H1 (cell line): ENCODE data around the gene ASTL. TPM values are rescaled to one million over a fixed set of nuclear protein-coding genes. Genes with fewer than 3 reads are reported as not detected.

Experiments
- CTCF ChIA-PET: fragments of 300-600 bp; sonication (Branson Sonifier 250); formaldehyde crosslinking; loops from one replicate; lab custom pipeline; 2021; ENCODE audit not compliant: partially characterized antibody; lab: Charles Lee
- POLR2A ChIA-PET: fragments of 300-600 bp; sonication (Branson Sonifier 250); formaldehyde crosslinking; loops from one replicate; lab custom pipeline; 2021; ENCODE audit warnings: inconsistent platforms; ENCODE audit not compliant: partially characterized antibody; lab: Charles Lee
- DNase-seq, 2 experiments: peaks; one replicate each; pipeline versions ENCODE4 v3.0.0 to v3.0.0-alpha.2; 2010 to 2022; ENCODE audit warnings: low spot score in 2 of 2, low read depth in 1 of 2, mixed read lengths in 1 of 2
- FAIRE-seq: peaks from 2 replicates; lab custom pipeline; 2011; peaks lifted over from hg19 to GRCh38; lab: Jason Lieb, UNC
- H2AFZ ChIP-seq: 2 replicates; pipeline ENCODE4 v1.8.1; 2012; ENCODE audit warnings: low read length, inconsistent platforms
- H2AK5ac ChIP-seq: 2 replicates; pipeline ENCODE4 v1.6.1; 2013; ENCODE audit warnings: low read depth, low read length
- H2BK120ac ChIP-seq: replicated peaks from 2 replicates; pipeline ENCODE3; 2013; ENCODE audit warnings: low read depth, low read length, inconsistent platforms
- H2BK12ac ChIP-seq: 2 replicates; pipeline ENCODE4 v1.6.1; 2013; ENCODE audit warnings: low read depth, low read length
- H2BK15ac ChIP-seq: 2 replicates; pipeline ENCODE4 v1.6.1; 2013; ENCODE audit warnings: low read length
- H2BK20ac ChIP-seq: 2 replicates; pipeline ENCODE4 v1.6.1; 2013; ENCODE audit warnings: low read length
- H2BK5ac ChIP-seq: 2 replicates; pipeline ENCODE4 v1.6.1; 2013; ENCODE audit warnings: low read depth, low read length
- H3K14ac ChIP-seq: 2 replicates; pipeline ENCODE4 v1.6.1; 2013; ENCODE audit warnings: inconsistent platforms; ENCODE audit not compliant: insufficient read length
- H3K18ac ChIP-seq: 2 replicates; pipeline ENCODE4 v1.6.1; 2013; ENCODE audit warnings: low read length; ENCODE audit errors: extremely low read depth
- H3K23ac ChIP-seq: 2 replicates; pipeline ENCODE4 v1.6.1; 2013; ENCODE audit warnings: inconsistent platforms; ENCODE audit not compliant: insufficient read length
- H3K23me2 ChIP-seq: 2 replicates; pipeline ENCODE4 v1.6.1; 2013; ENCODE audit warnings: low read depth, low read length
- H3K27ac ChIP-seq: 2 replicates; pipeline ENCODE4 v1.6.1; 2011; ENCODE audit warnings: low read depth, low read length, inconsistent platforms
- H3K27me3 ChIP-seq, 4 experiments: replicated peaks in 1 of 4; 1 replicate in 1 of 4; 2 replicates in 3 of 4; pipeline versions ENCODE4 v1.6.1 to v1.8.1; 2011 to 2013; ENCODE audit warnings: low read length in 3 of 4, mild to moderate bottlenecking in 3 of 4, inconsistent platforms in 2 of 4, mixed read lengths in 2 of 4, moderate library complexity in 1 of 4; ENCODE audit not compliant: control insufficient read depth in 3 of 4, insufficient read depth in 3 of 4; ENCODE audit errors: extremely low read depth in 1 of 4
- H3K36me3 ChIP-seq, 4 experiments: 2 replicates each; pipeline versions ENCODE4 v1.6.1 to v1.8.1; 2011 to 2013; ENCODE audit warnings: mild to moderate bottlenecking in 4 of 4, low read length in 3 of 4, moderate library complexity in 2 of 4, control low read depth in 1 of 4, inconsistent platforms in 1 of 4; ENCODE audit not compliant: insufficient read depth in 4 of 4, control insufficient read depth in 2 of 4
- H3K4ac ChIP-seq: replicated peaks from 2 replicates; pipeline ENCODE3; 2013; ENCODE audit warnings: low read length, low read depth, mixed read lengths, inconsistent platforms; ENCODE audit not compliant: insufficient read length
- H3K4me1 ChIP-seq, 4 experiments: replicated peaks in 1 of 4; 1 replicate in 1 of 4; 2 replicates in 3 of 4; pipeline versions ENCODE4 v1.6.1 to v1.8.1; 2011 to 2013; ENCODE audit warnings: low read length in 3 of 4, inconsistent platforms in 2 of 4, mixed read lengths in 1 of 4; ENCODE audit not compliant: insufficient read depth in 4 of 4, control insufficient read depth in 3 of 4
- H3K4me2 ChIP-seq, 2 experiments: 2 replicates each; pipeline versions ENCODE4 v1.6.1 to v1.8.1; 2011 to 2013; ENCODE audit warnings: low read depth in 2 of 2, low read length in 2 of 2, control low read depth in 1 of 2, inconsistent platforms in 1 of 2, mild to moderate bottlenecking in 1 of 2; ENCODE audit not compliant: insufficient read depth in 1 of 2
- H3K4me3 ChIP-seq, 4 experiments: fragments of 200-600, 300-600 bp in 1 of 4; sonication (generic), shearing (Covaris generic), sonication (Bioruptor Twin) in 1 of 4; 2 replicates each; pipeline versions ENCODE4 v1.5.1 to v1.8.1; 2011 to 2016; ENCODE audit warnings: low read length in 4 of 4, low read depth in 3 of 4, control low read depth in 2 of 4, inconsistent platforms in 2 of 4, mild to moderate bottlenecking in 2 of 4, mixed read lengths in 1 of 4, moderate library complexity in 1 of 4; ENCODE audit not compliant: insufficient read depth in 2 of 4; ENCODE audit errors: extremely low read depth in 1 of 4
- H3K56ac ChIP-seq: replicated peaks from 2 replicates; pipeline ENCODE3; 2013; ENCODE audit warnings: low read depth, mild to moderate bottlenecking, mixed read lengths, low read length, inconsistent platforms; ENCODE audit not compliant: insufficient read length
- H3K79me1 ChIP-seq: 2 replicates; pipeline ENCODE4 v1.6.1; 2013; ENCODE audit warnings: low read depth, low read length, control low read depth
- H3K79me2 ChIP-seq, 2 experiments: 2 replicates each; pipeline versions ENCODE4 v1.6.1 to v1.8.1; 2012 to 2013; ENCODE audit warnings: low read length in 2 of 2, mild to moderate bottlenecking in 2 of 2, inconsistent platforms in 1 of 2; ENCODE audit not compliant: insufficient read depth in 2 of 2, control insufficient read depth in 1 of 2
- H3K9ac ChIP-seq, 4 experiments: replicated peaks in 1 of 4; 1 replicate in 1 of 4; 2 replicates in 3 of 4; pipeline versions ENCODE4 v1.6.1 to v1.8.1; 2011 to 2013; ENCODE audit warnings: low read depth in 3 of 4, low read length in 3 of 4, control low read depth in 2 of 4, mild to moderate bottlenecking in 2 of 4, moderate library complexity in 2 of 4, inconsistent platforms in 1 of 4; ENCODE audit errors: extremely low read depth in 1 of 4
- H3K9me3 ChIP-seq, 2 experiments: 2 replicates each; pipeline versions ENCODE4 v1.6.1 to v1.8.1; 2012 to 2013; ENCODE audit warnings: mild to moderate bottlenecking in 2 of 2, moderate library complexity in 2 of 2, control low read depth in 1 of 2, inconsistent platforms in 1 of 2, low read depth in 1 of 2, low read length in 1 of 2, mixed read lengths in 1 of 2; ENCODE audit not compliant: insufficient read depth in 2 of 2
- H4K20me1 ChIP-seq, 2 experiments: replicated peaks in 1 of 2; 2 replicates each; pipeline versions ENCODE3 to v1.8.1; 2011 to 2013; ENCODE audit warnings: inconsistent platforms in 2 of 2, low read length in 2 of 2, mild to moderate bottlenecking in 1 of 2; ENCODE audit not compliant: insufficient read depth in 2 of 2, control insufficient read depth in 1 of 2
- H4K5ac ChIP-seq: 2 replicates; pipeline ENCODE4 v1.6.1; 2013; ENCODE audit warnings: low read length, low read depth, mixed read lengths, inconsistent platforms; ENCODE audit not compliant: insufficient read length
- H4K8ac ChIP-seq: 2 replicates; pipeline ENCODE4 v1.8.0; 2013; ENCODE audit warnings: mild to moderate bottlenecking, moderate library complexity, low read length, inconsistent platforms; ENCODE audit not compliant: insufficient read depth; ENCODE audit errors: extremely low read depth
- H4K91ac ChIP-seq: replicated peaks from 2 replicates; pipeline ENCODE3; 2013; ENCODE audit warnings: low read length, mixed read lengths, inconsistent platforms; ENCODE audit not compliant: insufficient read length
- ASH2L ChIP-seq: fragments of 200-600, 300-600 bp; sonication (generic); IDR thresholded peaks from one replicate; pipeline ENCODE4 v1.7.1; 2017; ENCODE audit warnings: low read length
- ATF3 ChIP-seq: IDR thresholded peaks from 2 replicates; pipeline ENCODE4 v1.6.1; 2011; ENCODE audit warnings: low read depth, mild to moderate bottlenecking, low read length; ENCODE audit not compliant: insufficient read depth
- CBX5 ChIP-seq: fragments of 300-800, 300-1000 bp; sonication (generic); IDR thresholded peaks from 2 replicates; pipeline ENCODE4 v1.7.1; 2016; ENCODE audit warnings: antibody characterized with exemption, low read length, low read depth
- CEBPB ChIP-seq: IDR thresholded peaks from 2 replicates; pipeline ENCODE4 v1.6.1; 2012; ENCODE audit warnings: low read depth, low read length
- CTBP2 ChIP-seq: IDR thresholded peaks from 2 replicates; pipeline ENCODE4 v1.7.0; 2011; ENCODE audit warnings: borderline replicate concordance, mild to moderate bottlenecking, moderate library complexity, mixed read lengths, low read length; ENCODE audit not compliant: insufficient read depth, insufficient read length
- HDAC2 ChIP-seq, 2 experiments: fragments of 300-600 bp in 1 of 2; sonication (generic) in 1 of 2; IDR thresholded peaks; 2 replicates each; pipeline ENCODE4 v1.6.1; 2011 to 2012; ENCODE audit warnings: low read depth in 2 of 2, low read length in 2 of 2, mild to moderate bottlenecking in 2 of 2, moderate library complexity in 2 of 2, borderline replicate concordance in 1 of 2, inconsistent platforms in 1 of 2
- KDM4A ChIP-seq: IDR thresholded peaks from one replicate; pipeline ENCODE4 v1.7.1; 2012; ENCODE audit warnings: low read depth, mild to moderate bottlenecking, moderate library complexity, low read length, inconsistent platforms; ENCODE audit not compliant: severe bottlenecking
- RBBP5 ChIP-seq: IDR thresholded peaks from 2 replicates; pipeline ENCODE4 v1.7.1; 2012; ENCODE audit warnings: low read depth, mild to moderate bottlenecking, inconsistent platforms, low read length, moderate library complexity, borderline replicate concordance
- SAP30 ChIP-seq: fragments of 300-600 bp; sonication (generic); IDR thresholded peaks from 2 replicates; pipeline ENCODE4 v1.7.1; 2012; ENCODE audit warnings: low read length, moderate library complexity, mild to moderate bottlenecking, inconsistent platforms; ENCODE audit not compliant: insufficient read depth, insufficient replicate concordance
- SP1 ChIP-seq: IDR thresholded peaks from 2 replicates; pipeline ENCODE4 v1.6.1; 2011; ENCODE audit warnings: low read depth, low read length
- ZNF274 ChIP-seq: IDR thresholded peaks from 2 replicates; pipeline ENCODE4 v1.7.0; 2012; ENCODE audit warnings: low read length, borderline replicate concordance; ENCODE audit errors: extremely low read depth
- WGBS, 2 experiments: shearing (Covaris generic) in 1 of 2; methylation state at CpG; one replicate each; pipeline versions ENCODE4 v1.1.6 to v1.1.7; 2013 to 2015; ENCODE audit warnings: low lambda C conversion rate in 2 of 2, mixed read lengths in 2 of 2, inconsistent platforms in 1 of 2, low coverage in 1 of 2, missing lambda C conversion rate in 1 of 2; ENCODE audit not compliant: insufficient replicate concordance in 2 of 2, insufficient coverage in 1 of 2, insufficient read length in 1 of 2; ENCODE audit errors: extremely low coverage in 1 of 2, missing lambda C conversion rate in 1 of 2; 5-methylcytosine and 5-hydroxymethylcytosine counted together
- polyA plus RNA-seq, 7 experiments: library from polyadenylated mRNA; depleted of rRNA in 3 of 7; stranded (reverse) in 5 of 7; unstranded in 2 of 7; fragments of >200 nt in 5 of 7; fragments of 200-250 nt in 2 of 7; gene quantifications; 1 replicate in 5 of 7; 2 replicates in 1 of 7; 4 replicates in 1 of 7; pipeline versions ENCODE4 v1.2.1 to v1.2.3, GENCODE V29; 2011 to 2013; ENCODE audit warnings: missing spikeins in 2 of 7, mixed read lengths in 2 of 7
- total RNA-seq: library from RNA; stranded (reverse); fragmentation: NEBNext Ultra II Directional; extraction: Animal tissue kit (Norgen Biotek cat#: 25700); gene quantifications from 2 replicates; pipeline ENCODE4 v1.2.1, GENCODE V29; 2021

Gene ASTL
- total and polyA plus RNA-seq, 2 of the 8 experiments (the other 6 are each of a cell fraction or from before 2014, with no cell fraction given) = 0.60 to 1.4 TPM

GRCh38 chr2:96184989-96185388 lies 46.7 kb upstream of the ASTL start:
- CTCF ChIA-PET = interaction anchor here (0.8 to 2.2 kb wide), 3 partner anchors 10 to 76 kb away, joined by 3 to 11 read pairs (median 4); no protein-coding TSS in a partner anchor
- no peak overlapping the region for H3K4me3 ChIP-seq
- H3K79me1 ChIP-seq = no peaks in the 10 kb centered on the region
- no peaks in the 10 kb centered on the region for H3K4me1 ChIP-seq
- H3K4ac ChIP-seq = no peak overlapping the region
- H4K5ac ChIP-seq = no peak overlapping the region
- H2BK5ac ChIP-seq = no peak overlapping the region
- no peak overlapping the region for H2BK15ac ChIP-seq
- no peak overlapping the region for H3K23ac ChIP-seq
- H3K36me3 ChIP-seq = peaks cover 12 to 46% (median 33%) of the 10 kb centered on the region in 4 experiments; a peak in 7 of 8 replicates
- no peaks in the 10 kb centered on the region for H3K27me3 ChIP-seq
- H2BK12ac ChIP-seq = no peak overlapping the region
- no peak overlapping the region for H2BK20ac ChIP-seq
- no peak overlapping the region for H3K14ac ChIP-seq
- peaks cover 2 to 9% of the 10 kb centered on the region in 2 experiments for H4K20me1 ChIP-seq
- H4K91ac ChIP-seq = no peak overlapping the region
- H2AK5ac ChIP-seq = no peak overlapping the region
- H2BK120ac ChIP-seq = no peak overlapping the region
- H3K56ac ChIP-seq = no peak overlapping the region
- no peak overlapping the region for H4K8ac ChIP-seq
- no peak overlapping the region for H3K9ac ChIP-seq
- POLR2A ChIA-PET = no interaction called here
- H3K9me3 ChIP-seq = no peaks in the 10 kb centered on the region
- 97% methylated on average over 8 of the region's 8 CpGs; no CpG with 5 or more reads in 1 of the 2 experiments for WGBS, 2 experiments
- H3K27ac ChIP-seq = no peak overlapping the region
- DNase-seq (no peak), FAIRE-seq (no peak)
- no peak overlapping the region for H3K18ac ChIP-seq
- no peaks in the 10 kb centered on the region for H3K23me2 ChIP-seq
- H3K4me2 ChIP-seq = no peak overlapping the region
- H2AFZ ChIP-seq = no peak overlapping the region
- H3K79me2 ChIP-seq = no peaks in the 10 kb centered on the region
- no peak for TF ChIP-seq ASH2L
- TF ChIP-seq ATF3 = no peak
- no peak for TF ChIP-seq ZNF274
- TF ChIP-seq CEBPB = no peak
- TF ChIP-seq SAP30 = no peak
- TF ChIP-seq KDM4A = no peak
- TF ChIP-seq CTBP2 = no peak
- no peak for TF ChIP-seq CBX5
- TF ChIP-seq RBBP5 = no peak
- no peak for TF ChIP-seq HDAC2 (IDR thresholded peaks at IDR 0.05; ENCODE audit: borderline replicate concordance in 1 of 2, low read depth in 2 of 2, low read length in 2 of 2)
- no peak for TF ChIP-seq SP1
